HepG2 (cell line): ENCODE measurements around the gene ZNF324B. TPM values are rescaled to one million over a fixed set of nuclear protein-coding genes. Genes with fewer than 3 reads are reported as not detected.

ENCODE experiments used
- AGO2 ChIP-seq: fragments of 200-400 bp; formaldehyde crosslinking; optimal IDR thresholded peaks from 2 replicates; pipeline ENCODE3; 2017; ENCODE audit warnings: mild to moderate bottlenecking, low read depth, low read length, moderate library complexity
- BCL6 ChIP-seq: IDR thresholded peaks from 2 replicates; pipeline ENCODE4 v1.6.1; 2016; ENCODE audit warnings: missing genetic modification reagents, missing compliant biosample characterization
- ETV6 ChIP-seq: sonication (generic); formaldehyde crosslinking; conservative IDR thresholded peaks from 2 replicates; pipeline ENCODE4 v1.4.0; 2020; ENCODE audit warnings: missing genetic modification reagents
- GTF3A ChIP-seq: sonication (generic); formaldehyde crosslinking; conservative IDR thresholded peaks from 2 replicates; pipeline ENCODE4 v1.4.0; 2020; ENCODE audit warnings: mild to moderate bottlenecking, missing genetic modification reagents
- HOXA5 ChIP-seq: sonication (generic); formaldehyde crosslinking; IDR thresholded peaks from 2 replicates; pipeline ENCODE4 v1.4.0; 2020; ENCODE audit warnings: missing genetic modification reagents
- NFATC3 ChIP-seq: sonication (generic); formaldehyde crosslinking; IDR thresholded peaks from 2 replicates; pipeline ENCODE4 v1.5.1; 2020; ENCODE audit warnings: mild to moderate bottlenecking, missing genetic modification reagents
- NFE2 ChIP-seq: sonication (generic); formaldehyde crosslinking; IDR thresholded peaks from 2 replicates; pipeline ENCODE4 v1.4.0; 2020; ENCODE audit warnings: missing genetic modification reagents
- NFKBIZ ChIP-seq: IDR thresholded peaks from 2 replicates; pipeline ENCODE4 v1.6.1; 2018; ENCODE audit warnings: missing genetic modification reagents, missing compliant biosample characterization
- NKX3-1 ChIP-seq: sonication (generic); formaldehyde crosslinking; IDR thresholded peaks from 2 replicates; pipeline ENCODE4 v1.5.0; 2020; ENCODE audit warnings: missing genetic modification reagents
- NR3C1 ChIP-seq: sonication (generic); formaldehyde crosslinking; IDR thresholded peaks from 2 replicates; pipeline ENCODE4 v1.4.0; 2020; ENCODE audit warnings: missing genetic modification reagents
- RELA ChIP-seq: sonication (generic); formaldehyde crosslinking; IDR thresholded peaks from 2 replicates; pipeline ENCODE4 v1.4.0; 2020; ENCODE audit warnings: missing genetic modification reagents
- ZMYM4 ChIP-seq: sonication (generic); formaldehyde crosslinking; IDR thresholded peaks from 2 replicates; pipeline ENCODE4 v1.8.1; 2023; ENCODE audit warnings: mild to moderate bottlenecking, missing genetic modification reagents
- ZNF260 ChIP-seq: sonication (generic); formaldehyde crosslinking; IDR thresholded peaks from 2 replicates; pipeline ENCODE4 v1.4.0; 2020; ENCODE audit warnings: missing genetic modification reagents, low read depth, mild to moderate bottlenecking, borderline replicate concordance
- ZNF382 ChIP-seq: sonication (generic); formaldehyde crosslinking; IDR thresholded peaks from 2 replicates; pipeline ENCODE4 v1.5.0; 2020; ENCODE audit warnings: missing genetic modification reagents, mild to moderate bottlenecking, borderline replicate concordance
- ZNF879 ChIP-seq: sonication (generic); formaldehyde crosslinking; IDR thresholded peaks from 2 replicates; pipeline ENCODE4 v1.8.1; 2023; ENCODE audit warnings: missing genetic modification reagents
- polyA plus RNA-seq, 8 experiments: library from polyadenylated mRNA; depleted of rRNA in 3 of 8; stranded (reverse) in 7 of 8; unstranded in 1 of 8; fragments of >200 nt; fragmentation: Illumina TruSeq in 4 of 8; extraction: Trizol in 4 of 8; gene quantifications; 2 replicates each; pipeline versions ENCODE4 v1.2.1 to v1.2.3, GENCODE V29; 2011 to 2016; ENCODE audit warnings: low read depth in 4 of 8, missing spikeins in 1 of 8, mixed read lengths in 1 of 8; ENCODE audit not compliant: insufficient read depth in 1 of 8
- total RNA-seq, 5 experiments: library from RNA; depleted of rRNA; stranded (reverse); fragments of >200 nt; fragmentation: Illumina TruSeq; extraction: Trizol; gene quantifications; 2 replicates each; pipeline ENCODE4 v1.2.3, GENCODE V29; 2016; ENCODE audit warnings: low read depth in 1 of 5
- TF ChIP-seq, protein P1 (sequence below), 2 experiments: sonication (generic) in 1 of 2; formaldehyde crosslinking in 1 of 2; IDR thresholded peaks; 2 replicates each; pipeline versions ENCODE4 v1.4.0 to v1.6.1; 2018 to 2020; ENCODE audit warnings: missing genetic modification reagents in 2 of 2, borderline replicate concordance in 1 of 2, low read depth in 1 of 2, mild to moderate bottlenecking in 1 of 2, missing biosample characterization in 1 of 2
- TF ChIP-seq, protein P2 (sequence below): sonication (generic); formaldehyde crosslinking; IDR thresholded peaks from 2 replicates; pipeline ENCODE4 v1.4.0; 2020; ENCODE audit warnings: missing genetic modification reagents
- TF ChIP-seq, protein P3 (sequence below): sonication (generic); formaldehyde crosslinking; IDR thresholded peaks from 2 replicates; pipeline ENCODE4 v1.4.0; 2020; ENCODE audit warnings: low read depth, mild to moderate bottlenecking, missing genetic modification reagents
- TF ChIP-seq, protein P4 (sequence below): sonication (generic); formaldehyde crosslinking; IDR thresholded peaks from 2 replicates; pipeline ENCODE4; 2020; ENCODE audit warnings: missing genetic modification reagents, mild to moderate bottlenecking, borderline replicate concordance
- TF ChIP-seq, protein P5 (sequence below): sonication (generic); formaldehyde crosslinking; IDR thresholded peaks from 2 replicates; pipeline ENCODE4 v1.5.0; 2020; ENCODE audit warnings: missing genetic modification reagents

The ZNF324B gene
- total and polyA plus RNA-seq, 2 of the 13 experiments (the other 11 are each of a cell fraction or from before 2014, with no cell fraction given) = 0.53 to 3.0 TPM

DNA sequence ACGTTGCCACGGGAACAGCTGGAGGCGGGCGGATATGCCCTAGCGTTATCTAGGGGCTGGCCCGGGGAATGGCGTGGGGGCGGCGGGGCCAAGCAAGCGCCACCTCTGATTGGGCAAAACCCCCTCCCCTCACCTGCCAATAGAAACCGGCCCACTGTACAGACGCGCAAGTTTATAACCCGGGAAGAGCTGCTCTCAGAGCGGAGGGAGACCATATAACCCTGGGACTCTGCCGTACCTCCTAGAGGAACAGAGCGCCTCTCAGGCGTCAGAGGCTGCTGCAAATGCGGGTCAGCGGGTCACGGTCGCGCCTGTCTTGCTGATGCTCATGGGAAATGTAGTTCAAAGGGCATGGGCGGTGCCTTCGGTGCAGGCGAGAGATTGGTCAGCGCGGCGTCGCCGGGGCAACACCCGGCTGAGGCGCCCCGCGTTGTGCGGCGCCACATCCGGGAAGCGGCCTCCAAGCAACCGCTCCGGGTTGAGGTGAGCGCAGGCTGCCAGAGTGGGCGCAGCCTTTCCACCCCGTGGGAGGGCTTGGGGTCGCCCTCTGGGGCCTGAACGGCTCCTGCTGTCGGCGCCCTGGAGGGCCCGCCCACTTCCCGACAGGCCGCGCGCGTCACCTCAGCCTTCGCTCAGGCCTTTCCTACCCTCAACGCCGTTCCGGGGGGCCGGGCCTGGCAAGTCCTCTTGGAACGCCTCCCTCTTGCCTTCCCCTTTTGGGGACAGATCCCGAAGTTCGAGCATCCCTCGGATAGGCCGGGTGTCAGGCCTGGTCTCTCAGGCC, 24.5 kb downstream of the ZNF324B start, which contains the start of gene ZNF446 (continued):
- TF ChIP-seq, protein P1, sequence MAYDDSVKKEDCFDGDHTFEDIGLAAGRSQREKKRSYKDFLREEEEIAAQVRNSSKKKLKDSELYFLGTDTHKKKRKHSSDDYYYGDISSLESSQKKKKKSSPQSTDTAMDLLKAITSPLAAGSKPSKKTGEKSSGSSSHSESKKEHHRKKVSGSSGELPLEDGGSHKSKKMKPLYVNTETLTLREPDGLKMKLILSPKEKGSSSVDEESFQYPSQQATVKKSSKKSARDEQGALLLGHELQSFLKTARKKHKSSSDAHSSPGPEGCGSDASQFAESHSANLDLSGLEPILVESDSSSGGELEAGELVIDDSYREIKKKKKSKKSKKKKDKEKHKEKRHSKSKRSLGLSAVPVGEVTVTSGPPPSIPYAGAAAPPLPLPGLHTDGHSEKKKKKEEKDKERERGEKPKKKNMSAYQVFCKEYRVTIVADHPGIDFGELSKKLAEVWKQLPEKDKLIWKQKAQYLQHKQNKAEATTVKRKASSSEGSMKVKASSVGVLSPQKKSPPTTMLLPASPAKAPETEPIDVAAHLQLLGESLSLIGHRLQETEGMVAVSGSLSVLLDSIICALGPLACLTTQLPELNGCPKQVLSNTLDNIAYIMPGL (CRISPR knock-in tag; IDR thresholded peaks at IDR 0.05; ENCODE audit: borderline replicate concordance in 1 of 2, low read depth in 1 of 2) = peak; percentile 35 to 58; a peak in 2 of 4 replicates
- no peak; the same call in 1 of the 2 replicates for TF ChIP-seq HOXA5 (CRISPR knock-in tag)
- TF ChIP-seq ZNF382 (CRISPR knock-in tag) = no peak
- TF ChIP-seq NKX3-1 (CRISPR knock-in tag) = peak; percentile 65; the same call in 1 of the 2 replicates
- no peak for TF ChIP-seq NFKBIZ
- TF ChIP-seq ZNF260 (CRISPR knock-in tag) = no peak
- TF ChIP-seq, protein P2, sequence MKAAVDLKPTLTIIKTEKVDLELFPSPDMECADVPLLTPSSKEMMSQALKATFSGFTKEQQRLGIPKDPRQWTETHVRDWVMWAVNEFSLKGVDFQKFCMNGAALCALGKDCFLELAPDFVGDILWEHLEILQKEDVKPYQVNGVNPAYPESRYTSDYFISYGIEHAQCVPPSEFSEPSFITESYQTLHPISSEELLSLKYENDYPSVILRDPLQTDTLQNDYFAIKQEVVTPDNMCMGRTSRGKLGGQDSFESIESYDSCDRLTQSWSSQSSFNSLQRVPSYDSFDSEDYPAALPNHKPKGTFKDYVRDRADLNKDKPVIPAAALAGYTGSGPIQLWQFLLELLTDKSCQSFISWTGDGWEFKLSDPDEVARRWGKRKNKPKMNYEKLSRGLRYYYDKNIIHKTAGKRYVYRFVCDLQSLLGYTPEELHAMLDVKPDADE = no peak
- no peak for TF ChIP-seq ETV6
- TF ChIP-seq NR3C1 (CRISPR knock-in tag) = no peak
- 0 out of 2 replicates have a peak, but pooled peaks have one; percentile 83 for TF ChIP-seq NFATC3 (CRISPR knock-in tag)
- TF ChIP-seq NFE2 (CRISPR knock-in tag) = no peak
- TF ChIP-seq, protein P3, sequence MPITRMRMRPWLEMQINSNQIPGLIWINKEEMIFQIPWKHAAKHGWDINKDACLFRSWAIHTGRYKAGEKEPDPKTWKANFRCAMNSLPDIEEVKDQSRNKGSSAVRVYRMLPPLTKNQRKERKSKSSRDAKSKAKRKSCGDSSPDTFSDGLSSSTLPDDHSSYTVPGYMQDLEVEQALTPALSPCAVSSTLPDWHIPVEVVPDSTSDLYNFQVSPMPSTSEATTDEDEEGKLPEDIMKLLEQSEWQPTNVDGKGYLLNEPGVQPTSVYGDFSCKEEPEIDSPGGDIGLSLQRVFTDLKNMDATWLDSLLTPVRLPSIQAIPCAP = no peak
- TF ChIP-seq ZNF879 (CRISPR knock-in tag) = no peak
- no peak; the same call in 1 of the 2 replicates for TF ChIP-seq GTF3A
- peak; percentile 45; the same call in 1 of the 2 replicates for TF ChIP-seq ZMYM4
- TF ChIP-seq, protein P4, sequence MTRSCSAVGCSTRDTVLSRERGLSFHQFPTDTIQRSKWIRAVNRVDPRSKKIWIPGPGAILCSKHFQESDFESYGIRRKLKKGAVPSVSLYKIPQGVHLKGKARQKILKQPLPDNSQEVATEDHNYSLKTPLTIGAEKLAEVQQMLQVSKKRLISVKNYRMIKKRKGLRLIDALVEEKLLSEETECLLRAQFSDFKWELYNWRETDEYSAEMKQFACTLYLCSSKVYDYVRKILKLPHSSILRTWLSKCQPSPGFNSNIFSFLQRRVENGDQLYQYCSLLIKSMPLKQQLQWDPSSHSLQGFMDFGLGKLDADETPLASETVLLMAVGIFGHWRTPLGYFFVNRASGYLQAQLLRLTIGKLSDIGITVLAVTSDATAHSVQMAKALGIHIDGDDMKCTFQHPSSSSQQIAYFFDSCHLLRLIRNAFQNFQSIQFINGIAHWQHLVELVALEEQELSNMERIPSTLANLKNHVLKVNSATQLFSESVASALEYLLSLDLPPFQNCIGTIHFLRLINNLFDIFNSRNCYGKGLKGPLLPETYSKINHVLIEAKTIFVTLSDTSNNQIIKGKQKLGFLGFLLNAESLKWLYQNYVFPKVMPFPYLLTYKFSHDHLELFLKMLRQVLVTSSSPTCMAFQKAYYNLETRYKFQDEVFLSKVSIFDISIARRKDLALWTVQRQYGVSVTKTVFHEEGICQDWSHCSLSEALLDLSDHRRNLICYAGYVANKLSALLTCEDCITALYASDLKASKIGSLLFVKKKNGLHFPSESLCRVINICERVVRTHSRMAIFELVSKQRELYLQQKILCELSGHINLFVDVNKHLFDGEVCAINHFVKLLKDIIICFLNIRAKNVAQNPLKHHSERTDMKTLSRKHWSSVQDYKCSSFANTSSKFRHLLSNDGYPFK (CRISPR knock-in tag) = peak; percentile 81
- TF ChIP-seq RELA (CRISPR knock-in tag) = no peak; the same call in 1 of the 2 replicates
- peak; percentile 94 for TF ChIP-seq AGO2
- TF ChIP-seq, protein P5, sequence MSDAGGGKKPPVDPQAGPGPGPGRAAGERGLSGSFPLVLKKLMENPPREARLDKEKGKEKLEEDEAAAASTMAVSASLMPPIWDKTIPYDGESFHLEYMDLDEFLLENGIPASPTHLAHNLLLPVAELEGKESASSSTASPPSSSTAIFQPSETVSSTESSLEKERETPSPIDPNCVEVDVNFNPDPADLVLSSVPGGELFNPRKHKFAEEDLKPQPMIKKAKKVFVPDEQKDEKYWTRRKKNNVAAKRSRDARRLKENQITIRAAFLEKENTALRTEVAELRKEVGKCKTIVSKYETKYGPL (CRISPR knock-in tag) = no peak
- no peak for TF ChIP-seq BCL6
